ENCODE data around the gene ACMSD. TPM values are rescaled to one million over a fixed set of nuclear protein-coding genes. Genes with fewer than 3 reads are reported as not detected.

Gene ACMSD
- total RNA-seq, 1 experiment from 2014 or later = not detected

DNA sequence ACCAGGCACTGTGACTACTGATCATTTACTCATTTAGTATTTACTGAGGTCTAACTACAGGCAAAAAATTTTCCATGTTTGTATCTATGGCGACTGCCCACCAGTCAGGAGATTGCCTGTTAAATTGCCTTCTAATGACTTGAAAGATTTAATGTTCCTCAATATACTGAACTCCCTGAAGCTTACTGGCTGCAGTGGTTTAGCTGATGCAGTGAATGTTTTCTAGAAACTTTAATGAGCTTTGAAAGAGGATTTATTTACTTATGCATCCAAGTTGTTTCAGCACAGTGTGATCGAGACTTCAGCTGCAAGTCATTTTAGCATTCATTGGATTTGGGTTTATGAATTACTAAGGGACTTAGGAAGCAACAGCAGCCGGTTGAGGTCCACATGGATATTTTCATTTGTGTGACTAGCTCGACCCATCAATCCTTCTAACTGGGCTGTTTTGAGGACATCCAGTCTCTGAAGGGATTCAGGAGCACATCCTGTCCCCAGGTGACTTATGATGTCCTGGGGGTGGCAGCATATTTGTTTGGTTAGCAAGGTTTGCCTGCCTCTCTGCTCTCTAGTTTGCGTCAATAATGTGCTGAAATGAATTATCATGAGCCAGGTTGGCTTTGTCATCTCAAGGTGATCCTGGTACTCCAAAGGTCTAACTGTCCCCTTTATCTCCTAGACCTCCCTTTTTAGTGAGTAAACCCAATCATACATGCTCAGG lies 26.8 kb downstream of the ACMSD start:
- Mint-ChIP-seq H3K4me1 (ENCODE audit: low read depth, unreplicated experiment) (peaks cover 8% of the 10 kb centered on the region), H3K9me3 (ENCODE audit: low read depth, unreplicated experiment) (no peaks in the 10 kb centered on the region), H3K36me3 (ENCODE audit: insufficient read depth, unreplicated experiment) (no peaks in the 10 kb centered on the region), H3K27ac (ENCODE audit: unreplicated experiment) (no peak overlapping the region), H3K4me3 (ENCODE audit: low read depth, unreplicated experiment) (no peak overlapping the region), H3K27me3 (ENCODE audit: unreplicated experiment) (no peaks in the 10 kb centered on the region)
- BruUV-seq (replicated peaks) = no TSS peak
- TF ChIP-seq, protein P1, sequence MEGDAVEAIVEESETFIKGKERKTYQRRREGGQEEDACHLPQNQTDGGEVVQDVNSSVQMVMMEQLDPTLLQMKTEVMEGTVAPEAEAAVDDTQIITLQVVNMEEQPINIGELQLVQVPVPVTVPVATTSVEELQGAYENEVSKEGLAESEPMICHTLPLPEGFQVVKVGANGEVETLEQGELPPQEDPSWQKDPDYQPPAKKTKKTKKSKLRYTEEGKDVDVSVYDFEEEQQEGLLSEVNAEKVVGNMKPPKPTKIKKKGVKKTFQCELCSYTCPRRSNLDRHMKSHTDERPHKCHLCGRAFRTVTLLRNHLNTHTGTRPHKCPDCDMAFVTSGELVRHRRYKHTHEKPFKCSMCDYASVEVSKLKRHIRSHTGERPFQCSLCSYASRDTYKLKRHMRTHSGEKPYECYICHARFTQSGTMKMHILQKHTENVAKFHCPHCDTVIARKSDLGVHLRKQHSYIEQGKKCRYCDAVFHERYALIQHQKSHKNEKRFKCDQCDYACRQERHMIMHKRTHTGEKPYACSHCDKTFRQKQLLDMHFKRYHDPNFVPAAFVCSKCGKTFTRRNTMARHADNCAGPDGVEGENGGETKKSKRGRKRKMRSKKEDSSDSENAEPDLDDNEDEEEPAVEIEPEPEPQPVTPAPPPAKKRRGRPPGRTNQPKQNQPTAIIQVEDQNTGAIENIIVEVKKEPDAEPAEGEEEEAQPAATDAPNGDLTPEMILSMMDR (IDR thresholded peaks at IDR 0.05; ENCODE audit: unreplicated experiment) = no peak
- intact Hi-C loops (cut with micrococcal nuclease; ENCODE audit: unreplicated experiment) = no loop called here
- CTCF ChIA-PET = no interaction called here
- no peak for DNase-seq

DNA sequence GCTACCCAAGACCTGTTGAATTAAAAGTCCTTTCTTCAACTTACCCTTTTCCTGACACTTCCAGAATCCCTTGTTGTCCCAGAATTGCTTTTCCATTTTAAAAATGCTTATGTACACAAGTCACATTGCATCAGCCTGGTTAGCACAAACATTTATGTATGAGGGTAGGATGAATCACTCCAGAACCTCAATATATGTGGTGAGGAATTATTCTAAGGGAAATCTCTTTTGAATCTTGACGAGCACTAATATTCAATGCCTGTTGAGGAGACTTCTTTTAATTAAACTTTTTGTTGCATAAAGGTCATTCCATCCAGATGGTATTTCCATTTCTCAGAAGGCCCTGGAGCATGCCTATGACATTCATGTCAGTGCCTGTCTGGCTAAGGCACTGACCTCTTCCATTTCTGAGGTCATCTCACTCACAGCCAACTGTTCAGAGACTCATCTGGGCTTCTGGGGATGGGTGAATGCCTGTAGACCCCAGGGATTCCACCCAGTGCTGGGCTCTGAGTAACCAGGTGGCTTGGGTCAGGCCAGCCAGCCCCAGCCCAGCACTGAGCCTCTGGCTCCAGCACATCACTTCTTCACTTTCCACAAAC lies 28.2 kb downstream of the ACMSD start:
- no peak for DNase-seq
- Mint-ChIP-seq H3K4me3 (ENCODE audit: low read depth, unreplicated experiment) (no peak overlapping the region), H3K4me1 (ENCODE audit: low read depth, unreplicated experiment) (peaks cover 8% of the 10 kb centered on the region), H3K27me3 (ENCODE audit: unreplicated experiment) (no peaks in the 10 kb centered on the region), H3K36me3 (ENCODE audit: insufficient read depth, unreplicated experiment) (no peaks in the 10 kb centered on the region), H3K27ac (ENCODE audit: unreplicated experiment) (peak overlapping the region; percentile 66), H3K9me3 (ENCODE audit: low read depth, unreplicated experiment) (no peaks in the 10 kb centered on the region)
- intact Hi-C loops (cut with micrococcal nuclease; ENCODE audit: unreplicated experiment) = no loop called here
- CTCF ChIA-PET = no interaction called here
- no TSS peak for BruUV-seq (replicated peaks)
- TF ChIP-seq, protein P1 (IDR thresholded peaks at IDR 0.05; ENCODE audit: unreplicated experiment) = no peak

DNA sequence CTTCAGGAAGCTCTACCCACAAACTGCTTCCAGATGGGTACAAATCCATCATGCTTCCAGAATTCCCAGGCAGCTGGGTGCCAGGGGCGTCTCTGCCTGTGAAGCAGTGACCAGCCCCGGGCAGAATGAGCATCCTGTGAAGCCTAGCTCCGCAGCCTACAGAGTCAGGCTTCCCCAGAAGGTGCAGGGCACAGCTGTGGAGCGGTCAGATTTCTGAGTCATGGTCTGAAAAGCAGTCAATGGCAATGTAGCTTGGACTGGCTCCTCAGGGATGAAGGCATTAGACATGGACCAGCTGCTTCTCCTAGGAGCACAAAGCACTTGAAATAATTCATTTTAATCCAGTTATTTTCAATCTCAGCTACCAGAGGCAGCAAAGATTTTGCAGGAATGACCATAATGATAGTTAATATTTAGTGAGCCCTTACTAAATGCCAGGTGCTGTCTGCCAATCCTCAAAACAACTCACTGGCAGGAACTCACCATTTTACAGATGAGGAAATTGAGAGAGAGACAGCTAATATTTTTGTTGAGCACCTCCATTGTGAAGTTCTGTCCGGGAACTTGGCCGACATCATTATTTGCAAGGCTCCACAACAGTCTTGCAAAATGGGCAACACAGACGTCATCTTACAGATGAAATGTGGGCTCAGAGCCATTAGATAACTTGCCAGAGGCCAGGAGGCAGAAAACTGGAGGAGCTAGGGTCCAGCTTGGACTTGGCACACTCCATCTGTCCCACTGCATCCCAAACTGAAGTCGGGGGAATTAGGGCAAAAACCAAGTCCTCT lies 31.7 kb downstream of the ACMSD start:
- Mint-ChIP-seq H3K27ac (ENCODE audit: unreplicated experiment) (no peak overlapping the region), H3K36me3 (ENCODE audit: insufficient read depth, unreplicated experiment) (no peaks in the 10 kb centered on the region), H3K27me3 (ENCODE audit: unreplicated experiment) (no peaks in the 10 kb centered on the region), H3K9me3 (ENCODE audit: low read depth, unreplicated experiment) (no peaks in the 10 kb centered on the region), H3K4me1 (ENCODE audit: low read depth, unreplicated experiment) (peaks cover 8% of the 10 kb centered on the region), H3K4me3 (ENCODE audit: low read depth, unreplicated experiment) (no peak overlapping the region)
- BruUV-seq (replicated peaks) = no TSS peak
- DNase-seq = no peak
- intact Hi-C loops (cut with micrococcal nuclease; ENCODE audit: unreplicated experiment) = no loop called here
- TF ChIP-seq, protein P1 (IDR thresholded peaks at IDR 0.05; ENCODE audit: unreplicated experiment) = no peak
- CTCF ChIA-PET = interaction anchor here (0.7 kb wide), 1 partner anchor 422 kb away, joined by 4 read pairs; no protein-coding TSS in a partner anchor

DNA sequence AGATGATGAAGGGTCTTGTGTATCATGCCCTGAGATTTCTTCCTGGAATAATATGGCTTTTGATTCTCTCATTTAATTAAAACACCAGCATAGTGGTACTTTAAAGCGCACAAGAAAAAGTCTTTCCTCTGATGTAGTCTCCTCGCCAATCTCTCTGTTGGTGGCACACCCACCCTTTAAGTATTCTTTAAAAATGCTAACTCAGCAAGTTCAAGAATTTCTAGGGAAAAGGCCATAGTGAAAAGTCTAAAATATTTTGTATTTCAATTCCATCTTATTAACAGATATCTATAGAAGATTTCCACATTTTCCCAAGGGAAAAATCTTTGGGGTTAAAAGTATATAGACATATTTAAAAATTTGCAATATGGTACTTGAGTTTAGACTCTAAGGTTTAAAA lies 34.7 kb downstream of the ACMSD start:
- no peak for DNase-seq
- no peak overlapping the region for H3K4me3 Mint-ChIP-seq (ENCODE audit: low read depth, unreplicated experiment)
- no TSS peak for BruUV-seq (replicated peaks)
- CTCF ChIA-PET = no interaction called here
- intact Hi-C loops (cut with micrococcal nuclease; ENCODE audit: unreplicated experiment) = no loop called here
- H3K4me1 Mint-ChIP-seq (ENCODE audit: low read depth, unreplicated experiment) = no peaks in the 10 kb centered on the region
- H3K27me3 Mint-ChIP-seq (ENCODE audit: unreplicated experiment) = no peaks in the 10 kb centered on the region
- H3K36me3 Mint-ChIP-seq (ENCODE audit: insufficient read depth, unreplicated experiment) = no peaks in the 10 kb centered on the region
- H3K27ac Mint-ChIP-seq (ENCODE audit: unreplicated experiment) = no peak overlapping the region
- H3K9me3 Mint-ChIP-seq (ENCODE audit: low read depth, unreplicated experiment) = no peaks in the 10 kb centered on the region
- TF ChIP-seq, protein P1 (IDR thresholded peaks at IDR 0.05; ENCODE audit: unreplicated experiment) = no peak

Measured in Calu3 (cell line).